ENCODE results near the gene PCDHGA9.
"Not testable (repeated sequence)": the region's sequence is repeated elsewhere in the genome, so short reads cannot be mapped to it uniquely, and the experiment has no call there.

PCDHGA9 gene

GRCh38 chr5:141371572-141372475 lies 30.8 kb upstream of the PCDHGA9 start:
- Histone ChIP-seq H3K4me1 (ENCODE audit: low read depth, poor library complexity, severe bottlenecking) (no peaks in the 10 kb centered on the region), H3K79me2 (ENCODE audit: insufficient read depth, low read depth) (no peaks in the 10 kb centered on the region), H3K27me3 (ENCODE audit: insufficient read depth, low read depth) (no peaks in the 10 kb centered on the region), H2AFZ (ENCODE audit: low read depth) (no peak overlapping the region), H3K4me2 (no peak overlapping the region), H4K20me1 (ENCODE audit: insufficient read depth) (no peaks in the 10 kb centered on the region), H3K36me3 (ENCODE audit: insufficient read depth) (no peaks in the 10 kb centered on the region), H3K4me3 (IDR thresholded peaks at IDR 0.05; ENCODE audit: insufficient read depth, low read depth, low read length) (no peak overlapping the region), H3K9ac (no peak overlapping the region), H3K27ac (no peak overlapping the region)
- TF ChIP-seq CTCF (conservative IDR thresholded peaks at IDR 0.05; ENCODE audit: low read depth, low read length): no peak

GRCh38 chr5:141373673-141374317 lies 28.8 kb upstream of the PCDHGA9 start, which contains the start of gene PCDHGA6:
Gene PCDHGA6 (plus strand): TSS chr5:141373891. CDS start chr5:141374084, 193 bp downstream.
- Histone ChIP-seq H3K9ac (no peak within 1 kb of the TSS), H3K27ac (no peak within 1 kb of the TSS), H3K4me2 (no peak within 1 kb of the TSS), H3K27me3 (ENCODE audit: insufficient read depth, low read depth) (no peaks in the 10 kb centered on the region), H3K36me3 (ENCODE audit: insufficient read depth) (no peaks in the 10 kb centered on the region), H3K4me1 (ENCODE audit: low read depth, poor library complexity, severe bottlenecking) (no peaks in the 10 kb centered on the region), H4K20me1 (ENCODE audit: insufficient read depth) (no peaks in the 10 kb centered on the region), H3K4me3 (IDR thresholded peaks at IDR 0.05; ENCODE audit: insufficient read depth, low read depth, low read length) (no peak within 1 kb of the TSS), H3K79me2 (ENCODE audit: insufficient read depth, low read depth) (no peaks in the 10 kb centered on the region), H2AFZ (ENCODE audit: low read depth) (no peak within 1 kb of the TSS)
- no peak for TF ChIP-seq CTCF (conservative IDR thresholded peaks at IDR 0.05; ENCODE audit: low read depth, low read length)

GRCh38 chr5:141374627-141375026 lies 28.0 kb upstream of the PCDHGA9 start:
- Histone ChIP-seq H3K4me3 (IDR thresholded peaks at IDR 0.05; ENCODE audit: insufficient read depth, low read depth, low read length) (no peak overlapping the region), H3K36me3 (ENCODE audit: insufficient read depth) (no peaks in the 10 kb centered on the region), H4K20me1 (ENCODE audit: insufficient read depth) (no peaks in the 10 kb centered on the region), H3K27ac (no peak overlapping the region), H3K4me1 (ENCODE audit: low read depth, poor library complexity, severe bottlenecking) (no peaks in the 10 kb centered on the region), H3K9ac (no peak overlapping the region), H3K79me2 (ENCODE audit: insufficient read depth, low read depth) (no peaks in the 10 kb centered on the region), H3K27me3 (ENCODE audit: insufficient read depth, low read depth) (no peaks in the 10 kb centered on the region), H3K4me2 (no peak overlapping the region), H2AFZ (ENCODE audit: low read depth) (no peak overlapping the region)
- TF ChIP-seq CTCF (conservative IDR thresholded peaks at IDR 0.05; ENCODE audit: low read depth, low read length): no peak

- H2AFZ ChIP-seq (ENCODE audit: low read depth); H3K9ac ChIP-seq; H3K4me3 ChIP-seq (IDR thresholded peaks at IDR 0.05; ENCODE audit: insufficient read depth, low read depth, low read length); H4K20me1 ChIP-seq (ENCODE audit: insufficient read depth); H3K4me2 ChIP-seq; H3K36me3 ChIP-seq (ENCODE audit: insufficient read depth); H3K4me1 ChIP-seq (ENCODE audit: low read depth, poor library complexity, severe bottlenecking); H3K27ac ChIP-seq; H3K79me2 ChIP-seq (ENCODE audit: insufficient read depth, low read depth); H3K27me3 ChIP-seq (ENCODE audit: insufficient read depth, low read depth): not testable (repeated sequence)
Measured at GRCh38 chr5:141375444-141376155, 27.0 kb upstream of the PCDHGA9 start.

Data from KMS-11 (cell line).